Measurements from ENCODE around the gene PCDHGA1.
A peak's percentile ranks its signal among the peaks of the same experiment; 100 is the strongest.
"Not testable (repeated sequence)": the region's sequence is repeated elsewhere in the genome, so short reads cannot be mapped to it uniquely, and the experiment has no call there.

PCDHGA1 gene

DNA sequence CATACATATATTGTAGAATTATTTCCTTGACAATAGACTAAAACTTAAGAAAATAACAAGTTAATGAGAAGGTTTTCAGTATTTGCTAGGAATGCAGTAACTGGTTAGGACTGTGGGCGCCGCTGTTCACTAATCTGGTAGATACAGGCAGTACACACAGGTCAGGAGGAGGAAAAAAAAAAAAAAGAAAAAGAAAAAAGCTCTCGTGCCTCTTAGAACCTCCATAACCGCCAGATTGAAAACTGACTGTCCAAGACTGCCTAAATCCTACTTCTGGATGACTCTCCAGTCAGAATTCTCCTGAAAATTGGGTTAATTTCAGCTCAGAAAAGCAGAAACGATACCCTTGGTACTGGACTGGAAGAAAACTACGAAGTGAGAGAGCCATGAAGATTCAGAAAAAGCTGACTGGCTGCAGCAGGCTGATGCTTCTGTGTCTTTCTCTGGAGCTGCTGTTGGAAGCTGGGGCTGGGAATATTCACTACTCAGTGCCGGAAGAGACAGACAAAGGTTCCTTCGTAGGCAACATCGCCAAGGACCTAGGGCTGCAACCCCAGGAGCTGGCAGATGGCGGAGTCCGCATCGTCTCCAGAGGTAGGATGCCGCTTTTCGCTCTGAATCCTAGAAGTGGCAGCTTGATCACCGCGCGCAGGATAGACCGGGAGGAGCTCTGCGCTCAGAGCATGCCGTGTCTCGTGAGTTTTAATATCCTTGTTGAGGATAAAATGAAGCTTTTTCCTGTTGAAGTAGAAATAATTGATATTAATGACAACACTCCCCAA lies at the start of gene PCDHGA1:
Gene PCDHGA1 (plus strand): TSS at position 216 of the 782 bp plus-strand sequence.
- peak; percentile 38 for DNase-seq

DNA sequence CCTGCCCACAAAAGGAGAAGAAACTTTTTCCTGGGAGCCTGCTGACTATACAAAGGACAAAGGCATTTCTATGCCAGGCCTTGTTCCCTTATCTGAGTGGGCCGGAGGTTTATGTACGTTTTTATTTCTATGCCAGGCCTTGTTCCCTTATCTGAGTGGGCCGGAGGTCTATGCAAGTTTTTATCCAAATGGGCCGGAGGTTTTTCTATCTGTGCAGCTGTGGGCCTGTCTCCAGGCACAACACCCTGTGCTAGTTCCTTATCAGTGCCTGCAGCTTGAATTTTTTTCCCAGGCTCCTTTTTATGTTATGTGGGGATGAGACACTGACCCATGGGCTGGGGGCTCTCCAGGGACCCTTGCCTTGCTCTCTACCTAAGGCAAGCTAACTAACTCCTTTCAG lies 31.9 kb upstream of the PCDHGA1 start:
- no peak for DNase-seq

DNA sequence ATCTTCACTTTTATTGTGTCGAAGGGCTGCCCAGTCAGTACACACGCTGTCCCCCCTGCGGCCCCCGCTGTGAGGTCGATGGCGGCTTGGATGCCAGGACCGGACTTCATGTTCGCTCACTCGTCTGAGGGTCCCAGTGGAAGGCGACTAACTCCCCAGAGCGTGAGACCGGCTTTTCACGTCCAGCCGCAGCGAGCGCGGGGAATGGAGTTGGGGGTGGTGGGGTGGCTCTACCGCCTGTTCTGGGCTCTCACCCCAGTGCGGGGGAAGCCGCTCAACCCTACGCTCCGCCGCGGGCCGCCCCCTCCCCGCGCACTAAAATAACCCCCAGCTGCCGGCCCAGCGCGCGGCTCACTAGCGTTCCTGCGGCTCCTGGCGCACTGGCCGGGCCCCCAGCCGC lies 26.6 kb upstream of the PCDHGA1 start, which contains the start of gene SLC25A2:
Gene SLC25A2 (minus strand): TSS at position 294 of the 400 bp plus-strand sequence. CDS start 184 bp downstream, at position 110.
- no peak for DNase-seq

DNA sequence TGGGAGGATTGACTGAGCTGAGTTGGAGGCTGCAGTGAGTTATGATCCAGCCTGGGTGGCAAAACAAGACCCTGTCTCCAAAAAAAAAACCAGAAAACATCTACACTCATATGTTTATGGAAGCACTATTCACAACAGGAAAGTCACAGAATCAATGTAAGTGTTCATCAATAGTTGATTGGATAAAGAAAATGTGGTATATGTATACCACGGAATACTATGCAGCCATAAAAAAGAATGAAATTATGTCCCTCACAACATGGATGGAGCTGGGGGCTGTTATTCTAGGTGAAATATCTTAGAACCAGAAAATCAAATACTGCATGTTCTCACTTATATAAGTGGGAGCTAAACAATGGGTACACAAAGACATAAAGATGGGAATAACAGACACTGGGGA lies 23.7 kb upstream of the PCDHGA1 start:
- DNase-seq: no peak

DNA sequence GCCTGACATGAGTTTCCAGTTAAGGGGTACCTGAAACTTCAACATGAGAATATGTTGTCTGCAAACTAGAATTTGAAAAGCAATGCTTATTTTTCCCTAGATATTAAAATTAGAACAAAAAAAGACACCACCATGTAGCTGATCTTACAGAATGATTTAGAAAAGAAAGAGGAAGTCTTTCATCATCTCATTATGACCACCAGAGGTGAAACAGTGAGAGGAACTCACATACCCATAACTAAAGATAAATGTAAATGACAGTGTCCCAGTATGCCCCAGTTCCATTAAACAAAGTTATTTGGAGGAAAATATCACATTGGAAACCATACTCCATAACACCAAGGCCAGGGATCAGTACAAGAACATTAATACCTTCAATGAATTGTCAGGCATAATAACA lies 16.6 kb upstream of the PCDHGA1 start:
- no peak for DNase-seq

DNA sequence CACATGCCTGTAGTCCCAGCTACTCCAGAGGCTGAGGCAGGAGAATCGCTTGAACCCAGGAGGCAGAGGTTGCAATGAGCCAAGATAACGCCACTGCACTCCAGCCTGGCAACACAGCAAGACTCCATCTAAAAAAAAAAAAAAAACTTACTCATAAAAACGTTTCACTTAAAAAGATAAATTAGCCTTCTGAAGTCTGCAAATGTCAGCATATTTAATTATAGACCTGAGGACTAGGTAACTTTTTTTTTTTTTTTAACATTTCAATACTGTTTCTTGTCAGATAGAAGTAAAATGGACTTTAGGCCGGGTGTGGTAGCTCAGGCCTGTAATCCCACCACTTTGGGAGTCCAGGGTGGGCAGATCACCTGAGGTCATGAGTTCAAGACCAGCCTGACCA lies 13.4 kb upstream of the PCDHGA1 start:
- not testable (repeated sequence) for DNase-seq

DNA sequence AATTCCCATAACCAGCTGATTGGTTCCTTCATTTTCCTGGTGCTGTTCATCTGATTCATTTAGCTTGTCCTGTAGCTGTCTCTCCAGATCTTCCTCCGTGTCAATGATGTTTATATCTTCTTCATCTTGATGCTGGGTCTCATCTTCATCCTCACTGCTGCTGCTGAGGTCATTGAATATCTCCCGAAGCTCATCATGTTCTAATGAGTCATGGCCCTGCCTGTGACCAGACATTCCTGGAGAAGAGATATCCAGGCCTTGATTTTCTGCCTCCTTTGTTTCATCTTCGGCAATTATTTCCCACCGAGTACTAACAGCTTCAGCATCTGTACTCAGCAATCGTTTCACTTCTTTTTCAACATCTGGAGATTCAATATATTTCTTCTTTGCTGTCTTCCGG lies 11.1 kb upstream of the PCDHGA1 start:
- DNase-seq: no peak

DNA sequence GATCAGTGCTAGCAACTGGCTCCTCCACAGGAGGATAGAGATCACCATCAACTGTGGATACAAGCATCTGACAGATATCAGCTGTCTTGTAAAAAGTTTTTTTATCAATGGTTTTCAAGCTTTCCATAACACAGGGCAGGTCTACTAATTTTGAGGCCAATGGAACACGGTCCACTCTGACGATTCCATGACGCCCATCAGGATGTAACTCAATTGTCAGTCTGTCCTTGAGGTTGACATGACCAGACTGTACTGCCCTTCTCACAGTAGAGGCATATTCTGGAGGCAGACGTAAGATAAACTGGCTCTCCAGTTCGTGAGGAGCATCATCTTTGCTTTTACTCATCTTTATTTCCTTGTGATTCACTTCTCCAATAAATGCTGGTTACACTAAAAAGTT lies 10.6 kb upstream of the PCDHGA1 start:
- no peak for DNase-seq

DNA sequence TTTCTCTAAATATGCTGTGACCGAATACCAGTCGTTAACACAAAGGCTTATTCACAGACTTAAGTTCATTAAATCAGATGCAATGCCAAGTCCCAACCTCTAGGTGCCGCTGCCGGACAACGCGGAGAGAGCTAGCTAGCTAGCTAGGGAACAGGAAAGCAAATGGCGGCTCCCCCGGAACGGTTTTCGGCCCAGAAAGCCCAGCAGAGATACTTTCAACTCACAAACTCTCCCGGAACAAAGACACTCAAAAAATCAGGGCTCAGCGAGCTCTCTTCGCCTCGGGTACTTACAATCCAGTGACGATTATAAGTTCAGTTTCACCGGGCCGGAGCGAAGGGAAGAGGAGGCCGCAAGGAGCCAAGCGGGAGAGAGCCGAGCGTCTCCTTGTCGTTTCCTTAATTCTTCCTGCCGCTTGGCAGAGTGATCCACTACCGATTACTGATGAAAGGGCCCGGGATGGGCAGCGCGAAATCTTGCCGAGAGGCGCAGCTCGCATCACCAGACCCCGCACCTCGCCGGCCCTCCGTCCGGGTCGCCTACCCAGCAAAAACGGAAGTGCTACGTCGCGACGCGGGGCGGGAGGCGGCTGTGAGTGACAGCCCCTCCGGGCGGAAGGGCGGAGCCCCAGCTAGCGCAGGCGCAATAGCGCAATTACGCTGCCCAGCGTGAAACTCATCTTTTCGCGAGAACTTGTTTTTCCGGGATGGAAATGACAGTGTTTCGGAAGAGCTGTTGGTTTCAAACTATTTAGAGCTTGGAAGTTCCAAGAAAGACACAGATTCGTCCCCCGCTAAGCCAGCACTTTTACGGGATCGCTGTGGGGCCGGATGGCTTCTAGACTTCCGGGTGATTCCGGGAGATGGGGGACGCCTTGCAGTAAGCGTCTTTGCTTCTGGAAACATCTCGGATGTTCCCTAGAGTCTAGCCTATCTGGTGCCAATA lies 9.8 kb upstream of the PCDHGA1 start, which contains the start of gene TAF7:
Gene TAF7 (minus strand): TSS at position 560 of the 945 bp plus-strand sequence. CDS start 740 bp downstream, outside the sequence.
- DNase-seq: peak; percentile 94

DNA sequence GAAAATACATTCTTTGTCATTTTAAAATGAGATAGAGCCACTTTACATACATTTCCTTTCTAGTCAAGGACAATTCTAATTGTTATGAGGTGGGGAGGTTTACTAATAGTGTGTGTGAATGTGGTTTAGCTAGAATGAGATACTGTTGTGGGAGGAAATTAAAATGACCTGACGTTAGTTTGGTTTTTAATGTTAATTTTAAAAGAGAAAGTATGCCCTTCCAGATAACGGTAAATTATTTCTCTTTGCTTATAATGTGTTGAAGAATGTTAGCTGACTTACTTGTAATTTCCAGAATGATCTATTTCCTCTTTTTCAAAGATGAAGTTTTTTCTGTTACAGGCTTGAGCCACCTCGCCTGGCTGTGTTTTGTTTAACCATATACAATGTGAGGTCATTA lies 8.1 kb upstream of the PCDHGA1 start:
- DNase-seq: no peak

DNA sequence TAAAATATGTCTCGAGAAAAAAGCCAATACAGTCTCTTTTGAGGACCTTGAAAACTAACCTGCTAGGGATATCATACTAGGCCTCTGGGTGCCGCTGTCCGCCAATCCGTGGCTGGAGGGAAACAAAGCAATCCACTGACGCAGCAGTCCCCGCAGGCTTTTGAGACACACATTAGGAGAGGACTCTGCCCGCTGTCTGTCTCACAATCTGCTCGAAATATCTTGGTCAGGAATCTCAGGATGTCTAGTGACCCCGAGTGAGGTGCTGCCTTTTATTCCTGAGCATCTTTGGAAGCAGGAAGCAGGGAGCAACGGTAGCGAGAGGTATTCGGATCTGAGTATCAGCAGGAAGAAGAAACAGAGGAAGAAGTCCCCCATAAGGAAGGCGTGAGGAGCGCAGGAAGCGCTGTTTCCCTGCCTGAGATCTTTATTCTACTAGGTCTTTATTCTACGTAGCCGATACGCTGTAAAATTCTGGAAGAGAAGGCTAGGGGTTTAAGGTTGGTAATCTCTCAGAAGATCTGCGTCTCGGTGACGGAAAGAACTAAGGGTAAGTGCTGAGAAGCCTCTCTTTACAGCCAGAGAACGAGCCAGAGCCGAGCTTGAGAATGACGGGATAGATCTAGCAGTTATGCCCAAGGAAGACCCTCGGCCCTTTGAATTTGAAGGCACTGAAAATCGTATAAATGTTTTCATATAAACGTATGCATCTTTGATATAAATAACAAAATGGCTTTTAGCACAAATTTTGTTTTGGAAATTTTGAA lies 4.0 kb upstream of the PCDHGA1 start:
- DNase-seq: peak; percentile 77

DNA sequence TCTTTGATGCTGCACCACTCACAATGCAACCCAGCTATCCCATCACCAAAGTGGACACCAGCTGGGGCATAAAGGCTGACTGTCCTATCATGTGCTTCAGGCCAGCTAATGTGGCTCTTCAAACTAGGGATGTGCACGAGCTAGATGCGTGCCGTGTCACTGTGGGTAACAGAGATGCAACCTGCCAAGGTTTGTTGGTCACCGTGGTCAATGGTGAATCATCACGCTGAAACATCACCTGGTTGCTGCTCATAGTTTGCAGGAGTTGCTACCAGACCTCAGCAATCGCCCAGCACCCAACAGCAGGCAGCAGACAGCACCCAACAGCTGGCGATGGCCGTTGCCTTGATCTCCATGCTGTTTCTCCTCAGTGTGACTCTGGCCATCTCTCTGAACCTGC lies 2.1 kb upstream of the PCDHGA1 start:
- no peak for DNase-seq

DNA sequence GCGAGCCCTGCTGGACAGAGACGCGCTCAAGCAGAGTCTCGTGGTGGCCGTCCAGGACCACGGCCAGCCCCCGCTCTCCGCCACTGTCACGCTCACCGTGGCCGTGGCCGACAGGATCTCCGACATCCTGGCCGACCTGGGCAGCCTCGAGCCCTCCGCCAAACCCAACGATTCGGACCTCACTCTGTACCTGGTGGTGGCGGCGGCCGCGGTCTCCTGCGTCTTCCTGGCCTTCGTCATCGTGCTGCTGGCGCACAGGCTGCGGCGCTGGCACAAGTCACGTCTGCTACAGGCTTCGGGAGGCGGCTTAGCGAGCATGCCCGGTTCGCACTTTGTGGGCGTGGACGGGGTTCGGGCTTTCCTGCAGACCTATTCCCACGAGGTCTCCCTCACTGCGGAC lies 2.3 kb downstream of the PCDHGA1 start:
- not testable (repeated sequence) for DNase-seq

DNA sequence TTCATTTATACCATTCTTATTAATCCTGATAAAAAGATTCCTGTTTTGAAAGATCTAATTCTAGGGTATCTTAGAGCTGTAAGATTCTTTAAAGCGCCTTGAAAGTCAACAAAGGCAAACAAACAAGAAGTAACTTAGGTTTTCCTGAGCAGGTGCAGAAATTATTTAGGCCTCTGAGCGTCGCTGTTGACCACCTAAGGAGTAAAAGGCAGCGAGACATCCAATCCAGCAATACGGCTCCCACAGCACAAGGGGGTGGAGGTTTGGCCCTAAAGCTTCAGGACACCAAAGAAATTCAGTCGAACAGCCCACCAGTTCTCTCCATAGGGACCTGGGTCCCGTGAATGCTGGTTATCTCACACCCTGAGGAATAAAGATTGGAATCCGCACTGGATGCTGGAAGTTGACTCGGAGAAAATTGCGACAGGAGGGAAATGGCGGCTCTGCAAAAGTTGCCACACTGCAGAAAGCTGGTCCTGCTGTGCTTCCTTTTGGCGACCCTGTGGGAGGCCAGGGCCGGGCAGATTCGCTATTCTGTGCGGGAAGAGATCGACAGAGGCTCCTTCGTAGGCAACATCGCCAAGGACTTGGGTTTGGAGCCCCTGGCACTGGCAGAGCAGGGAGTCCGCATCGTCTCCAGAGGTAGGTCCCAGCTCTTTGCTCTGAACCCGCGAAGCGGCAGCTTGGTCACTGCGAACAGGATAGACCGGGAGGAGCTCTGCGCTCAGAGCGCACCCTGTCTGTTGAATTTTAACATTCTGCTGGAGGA lies 8.4 kb downstream of the PCDHGA1 start, which contains the start of gene PCDHGA2:
Gene PCDHGA2 (plus strand): TSS at position 223 of the 769 bp plus-strand sequence.
- no peak for DNase-seq

DNA sequence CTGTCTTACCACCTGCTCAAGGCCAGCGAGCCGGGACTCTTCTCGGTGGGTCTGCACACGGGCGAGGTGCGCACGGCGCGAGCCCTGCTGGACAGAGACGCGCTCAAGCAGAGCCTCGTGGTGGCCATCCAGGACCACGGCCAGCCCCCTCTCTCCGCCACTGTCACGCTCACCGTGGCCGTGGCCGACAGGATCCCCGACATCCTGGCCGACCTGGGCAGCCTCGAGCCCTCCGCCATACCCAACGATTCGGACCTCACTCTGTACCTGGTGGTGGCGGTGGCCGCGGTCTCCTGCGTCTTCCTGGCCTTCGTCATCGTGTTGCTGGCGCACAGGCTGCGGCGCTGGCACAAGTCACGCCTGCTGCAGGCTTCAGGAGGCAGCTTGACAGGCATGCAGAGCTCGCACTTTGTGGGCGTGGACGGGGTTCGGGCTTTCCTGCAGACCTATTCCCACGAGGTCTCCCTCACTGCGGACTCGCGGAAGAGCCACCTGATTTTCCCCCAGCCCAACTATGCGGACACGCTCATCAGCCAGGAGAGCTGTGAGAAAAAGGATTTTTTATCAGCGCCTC lies 10.6 kb downstream of the PCDHGA1 start:
- DNase-seq: not testable (repeated sequence)

DNA sequence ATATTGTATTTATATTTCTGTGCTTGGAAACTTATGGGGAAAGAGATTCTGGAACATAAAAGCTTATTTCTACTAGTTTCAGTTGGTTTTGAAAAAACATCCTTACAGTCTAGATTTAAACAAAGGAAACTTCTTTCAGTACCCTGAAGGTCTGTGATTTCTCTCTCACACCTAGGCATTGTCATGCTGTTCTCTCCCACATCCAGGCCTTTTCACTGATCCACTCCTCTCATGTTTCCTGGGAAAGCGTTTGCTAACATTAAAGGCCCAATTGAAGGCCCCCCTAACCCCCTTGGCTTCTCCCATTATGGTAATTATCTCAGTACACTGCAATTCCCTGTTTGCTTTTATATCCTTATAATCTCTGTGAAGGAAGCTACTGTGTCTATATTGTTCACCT lies 12.5 kb downstream of the PCDHGA1 start:
- no peak for DNase-seq

DNA sequence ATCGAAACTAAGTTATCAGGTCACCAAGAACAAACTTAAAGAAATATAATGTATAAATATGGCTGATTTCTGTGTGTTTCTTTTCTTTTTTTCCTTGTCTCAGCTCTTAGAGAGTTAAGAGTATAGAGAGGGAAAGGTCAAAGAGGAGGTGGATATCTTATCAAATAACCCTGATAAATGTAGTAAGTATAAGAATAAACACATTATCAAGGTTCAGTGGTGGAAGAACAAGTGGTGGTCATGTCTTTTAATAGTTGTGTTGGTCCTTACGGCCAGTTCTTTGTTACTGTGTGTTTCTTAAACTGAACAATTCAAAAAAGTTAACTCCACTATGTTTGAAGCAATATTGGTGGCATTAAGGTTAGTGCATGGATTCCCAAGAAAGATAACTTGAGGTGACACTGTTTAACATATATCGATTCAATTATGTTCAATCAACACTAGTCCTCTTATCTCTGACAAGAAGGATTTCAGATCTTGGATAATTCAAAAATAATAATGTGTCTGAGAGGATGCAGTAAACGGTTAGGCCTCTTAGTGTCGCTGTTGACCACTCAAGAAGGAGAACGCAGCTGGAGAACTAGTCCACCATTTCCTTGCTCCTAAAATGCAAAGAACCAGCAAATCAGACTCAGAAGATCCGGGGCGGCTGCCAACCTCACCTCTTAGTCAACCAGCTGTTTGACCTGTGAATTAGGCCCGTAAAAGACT lies 13.1 kb downstream of the PCDHGA1 start, which contains the start of gene PCDHGA3:
Gene PCDHGA3 (plus strand): TSS at position 588 of the 711 bp plus-strand sequence. CDS start 205 bp downstream, outside the sequence.
- DNase-seq: peak; percentile 37

DNA sequence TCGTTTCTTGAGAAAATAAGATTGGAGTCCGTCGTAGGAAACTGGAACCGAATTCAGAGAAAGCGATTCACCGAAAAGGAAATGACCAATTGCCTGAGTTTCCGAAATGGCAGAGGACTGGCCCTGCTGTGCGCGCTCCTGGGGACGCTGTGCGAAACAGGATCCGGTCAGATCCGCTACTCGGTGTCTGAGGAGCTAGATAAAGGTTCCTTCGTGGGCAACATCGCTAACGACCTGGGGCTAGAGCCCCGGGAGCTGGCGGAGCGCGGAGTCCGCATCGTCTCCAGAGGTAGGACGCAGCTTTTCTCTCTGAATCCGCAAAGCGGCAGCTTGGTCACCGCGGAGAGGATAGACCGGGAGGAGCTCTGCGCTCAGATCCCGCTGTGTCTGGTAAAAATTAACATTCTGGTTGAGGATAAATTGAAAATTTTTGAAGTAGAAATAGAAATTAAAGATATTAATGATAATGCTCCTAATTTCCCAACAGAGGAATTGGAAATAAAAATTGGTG lies 13.7 kb downstream of the PCDHGA1 start:
- no peak for DNase-seq

DNA sequence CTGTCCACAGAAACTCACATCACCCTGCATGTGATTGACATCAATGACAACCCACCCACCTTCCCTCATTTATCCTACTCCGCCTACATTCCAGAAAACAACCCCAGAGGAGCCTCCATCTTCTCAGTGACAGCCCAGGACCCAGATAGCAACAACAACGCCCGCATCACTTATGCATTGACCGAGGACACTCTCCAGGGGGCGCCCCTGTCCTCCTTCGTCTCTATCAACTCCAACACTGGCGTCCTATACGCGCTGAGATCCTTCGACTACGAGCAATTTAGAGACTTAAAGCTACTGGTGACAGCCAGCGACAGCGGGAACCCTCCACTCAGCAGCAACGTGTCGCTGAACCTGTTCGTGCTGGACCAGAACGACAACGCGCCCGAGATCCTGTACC lies 15.0 kb downstream of the PCDHGA1 start:
- no peak for DNase-seq

DNA sequence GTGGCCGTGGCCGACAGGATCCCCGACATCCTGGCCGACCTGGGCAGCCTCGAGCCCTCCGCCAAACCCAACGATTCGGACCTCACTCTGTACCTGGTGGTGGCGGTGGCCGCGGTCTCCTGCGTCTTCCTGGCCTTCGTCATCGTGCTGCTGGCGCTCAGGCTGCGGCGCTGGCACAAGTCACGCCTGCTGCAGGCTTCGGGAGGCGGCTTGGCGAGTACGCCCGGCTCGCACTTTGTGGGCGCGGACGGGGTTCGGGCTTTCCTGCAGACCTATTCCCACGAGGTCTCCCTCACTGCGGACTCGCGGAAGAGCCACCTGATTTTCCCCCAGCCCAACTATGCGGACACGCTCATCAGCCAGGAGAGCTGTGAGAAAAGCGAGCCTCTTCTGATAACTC lies 15.7 kb downstream of the PCDHGA1 start:
- DNase-seq: not testable (repeated sequence)
